GM23338 (cell line): ENCODE data around the gene MYO1G. TPM values are rescaled to one million over a fixed set of nuclear protein-coding genes. Genes with fewer than 3 reads are reported as not detected.

ENCODE experiments used
- ATAC-seq: fragments of 200-7000 bp; cut with Tn5 transposase; 3 replicates; pipeline ENCODE4 v1.9.1; 2020
- DNase-seq: peaks from one replicate; pipeline ENCODE4 v3.0.0-alpha.2; 2015; ENCODE audit warnings: low spot score
- H2AFZ ChIP-seq: fragments of 200-600 bp; sonication (generic); 2 replicates; pipeline ENCODE4 v1.8.0; 2016; ENCODE audit warnings: antibody characterized with exemption, mild to moderate bottlenecking, moderate library complexity
- H3F3A ChIP-seq: fragments of 200-600 bp; sonication (generic); replicated peaks from 2 replicates; pipeline ENCODE4 v1.8.0; 2017; ENCODE audit warnings: antibody characterized with exemption, mixed run types, low read depth
- H3K27ac ChIP-seq: fragments of 200-600 bp; sonication (generic); 2 replicates; pipeline ENCODE4 v1.6.1; 2016; ENCODE audit warnings: low read depth
- H3K27me3 ChIP-seq: fragments of 200-600 bp; sonication (generic); 2 replicates; pipeline ENCODE4 v1.8.0; 2016; ENCODE audit warnings: mild to moderate bottlenecking, mixed run types, moderate library complexity; ENCODE audit not compliant: insufficient read depth
- H3K36me3 ChIP-seq: fragments of 200-600 bp; sonication (generic); 2 replicates; pipeline ENCODE4 v1.8.0; 2016; ENCODE audit warnings: mild to moderate bottlenecking; ENCODE audit not compliant: insufficient read depth
- H3K4me1 ChIP-seq: fragments of 200-600 bp; sonication (generic); 2 replicates; pipeline ENCODE4 v1.8.0; 2016; ENCODE audit warnings: mild to moderate bottlenecking, moderate library complexity; ENCODE audit not compliant: insufficient read depth
- H3K4me2 ChIP-seq: fragments of 200-600 bp; sonication (generic); 2 replicates; pipeline ENCODE4 v1.7.1; 2017; ENCODE audit warnings: mixed run types
- H3K4me3 ChIP-seq: fragments of 200-600 bp; sonication (generic); 2 replicates; pipeline ENCODE4 v1.6.1; 2016; ENCODE audit warnings: mixed run types
- H3K79me2 ChIP-seq: fragments of 200-600 bp; sonication (generic); replicated peaks from 2 replicates; pipeline ENCODE4 v1.8.0; 2017; ENCODE audit warnings: mild to moderate bottlenecking; ENCODE audit not compliant: insufficient read depth
- H3K9me2 ChIP-seq: fragments of 200-600 bp; sonication (generic); 2 replicates; pipeline ENCODE4 v1.8.0; 2017; ENCODE audit not compliant: insufficient read depth
- H4K20me1 ChIP-seq: fragments of 200-600 bp; sonication (generic); replicated peaks from 2 replicates; pipeline ENCODE4 v1.8.0; 2017; ENCODE audit warnings: mild to moderate bottlenecking; ENCODE audit not compliant: insufficient read depth
- H3K27ac Mint-ChIP-seq: 2 replicates; pipeline ENCODE4 v1.8.0; 2020; ENCODE audit warnings: inconsistent platforms, mild to moderate bottlenecking, moderate library complexity, mixed read lengths
- H3K27me3 Mint-ChIP-seq: 3 replicates; pipeline ENCODE4 v1.8.0; 2022; ENCODE audit warnings: low read depth, mild to moderate bottlenecking, moderate library complexity, mixed read lengths, inconsistent platforms; ENCODE audit not compliant: insufficient read depth, poor library complexity
- H3K36me3 Mint-ChIP-seq: 3 replicates; pipeline ENCODE4 v1.8.0; 2021; ENCODE audit warnings: low read depth, mild to moderate bottlenecking, inconsistent platforms, moderate library complexity, mixed read lengths
- H3K4me1 Mint-ChIP-seq: 3 replicates; pipeline ENCODE4 v1.8.0; 2020; ENCODE audit warnings: mild to moderate bottlenecking, inconsistent platforms, mixed read lengths
- H3K4me3 Mint-ChIP-seq: 3 replicates; pipeline ENCODE4 v1.8.0; 2021; ENCODE audit warnings: moderate library complexity, mild to moderate bottlenecking, inconsistent platforms, mixed read lengths
- H3K9me3 Mint-ChIP-seq: 3 replicates; pipeline ENCODE4 v1.8.0; 2020; ENCODE audit warnings: moderate library complexity, mild to moderate bottlenecking, inconsistent platforms, mixed read lengths
- EZH2phosphoT487 ChIP-seq: fragments of 200-600 bp; sonication (generic); IDR thresholded peaks from one replicate; pipeline ENCODE4 v1.8.1; 2018; ENCODE audit warnings: antibody characterized with exemption; ENCODE audit not compliant: unreplicated experiment
- NANOG ChIP-seq: IDR thresholded peaks from 2 replicates; pipeline ENCODE4 v1.6.1; 2016; ENCODE audit warnings: antibody characterized with exemption, borderline replicate concordance
- ZNF114 ChIP-seq: fragments of 250-450 bp; sonication (Bioruptor Pico); IDR thresholded peaks from 2 replicates; pipeline ENCODE4 v1.5.0; 2020; ENCODE audit warnings: mild to moderate bottlenecking, moderate library complexity
- ZNF331 ChIP-seq: fragments of 250-450 bp; sonication (Bioruptor Pico); IDR thresholded peaks from 2 replicates; pipeline ENCODE4 v1.5.0; 2020; ENCODE audit warnings: low read depth, mild to moderate bottlenecking, moderate library complexity
- ZNF462 ChIP-seq: fragments of 250-450 bp; sonication (Bioruptor Pico); IDR thresholded peaks from 2 replicates; pipeline ENCODE4 v1.5.0; 2020; ENCODE audit warnings: mild to moderate bottlenecking, moderate library complexity
- polyA plus RNA-seq: library from polyadenylated mRNA; unstranded; fragments of >200 nt; fragmentation: Nextera tagmentation; extraction: Ambion mirVana; gene quantifications from 2 replicates; pipeline ENCODE4 v1.2.1, GENCODE V29; 2016
- total RNA-seq: library from RNA; depleted of rRNA; stranded (reverse); fragments of >200 nt; shearing (Covaris generic); gene quantifications from 2 replicates; pipeline ENCODE4 v1.2.3, GENCODE V29; 2014
- TF ChIP-seq, protein P1 (sequence below), 2 experiments: fragments of 200-600 bp in 1 of 2; sonication (generic) in 1 of 2; conservative IDR thresholded peaks; 2 replicates each; pipeline versions ENCODE4 v1.5.1 to v1.6.1; 2016 to 2017; ENCODE audit warnings: antibody characterized with exemption in 2 of 2, low read depth in 2 of 2, mild to moderate bottlenecking in 2 of 2, moderate library complexity in 1 of 2

Gene MYO1G
- total and polyA plus RNA-seq, 2 experiments from 2014 or later = 0.10 to 0.11 TPM

- no peak for TF ChIP-seq ZNF331 (CRISPR knock-in tag)
- no peak for TF ChIP-seq EZH2phosphoT487
- TF ChIP-seq, protein P1, sequence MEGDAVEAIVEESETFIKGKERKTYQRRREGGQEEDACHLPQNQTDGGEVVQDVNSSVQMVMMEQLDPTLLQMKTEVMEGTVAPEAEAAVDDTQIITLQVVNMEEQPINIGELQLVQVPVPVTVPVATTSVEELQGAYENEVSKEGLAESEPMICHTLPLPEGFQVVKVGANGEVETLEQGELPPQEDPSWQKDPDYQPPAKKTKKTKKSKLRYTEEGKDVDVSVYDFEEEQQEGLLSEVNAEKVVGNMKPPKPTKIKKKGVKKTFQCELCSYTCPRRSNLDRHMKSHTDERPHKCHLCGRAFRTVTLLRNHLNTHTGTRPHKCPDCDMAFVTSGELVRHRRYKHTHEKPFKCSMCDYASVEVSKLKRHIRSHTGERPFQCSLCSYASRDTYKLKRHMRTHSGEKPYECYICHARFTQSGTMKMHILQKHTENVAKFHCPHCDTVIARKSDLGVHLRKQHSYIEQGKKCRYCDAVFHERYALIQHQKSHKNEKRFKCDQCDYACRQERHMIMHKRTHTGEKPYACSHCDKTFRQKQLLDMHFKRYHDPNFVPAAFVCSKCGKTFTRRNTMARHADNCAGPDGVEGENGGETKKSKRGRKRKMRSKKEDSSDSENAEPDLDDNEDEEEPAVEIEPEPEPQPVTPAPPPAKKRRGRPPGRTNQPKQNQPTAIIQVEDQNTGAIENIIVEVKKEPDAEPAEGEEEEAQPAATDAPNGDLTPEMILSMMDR (conservative IDR thresholded peaks at IDR 0.05; ENCODE audit: low read depth in 2 of 2) = no peak
Observed at GRCh38 chr7:44969701-44970522, 8.9 kb downstream of the MYO1G start (continued).

DNA sequence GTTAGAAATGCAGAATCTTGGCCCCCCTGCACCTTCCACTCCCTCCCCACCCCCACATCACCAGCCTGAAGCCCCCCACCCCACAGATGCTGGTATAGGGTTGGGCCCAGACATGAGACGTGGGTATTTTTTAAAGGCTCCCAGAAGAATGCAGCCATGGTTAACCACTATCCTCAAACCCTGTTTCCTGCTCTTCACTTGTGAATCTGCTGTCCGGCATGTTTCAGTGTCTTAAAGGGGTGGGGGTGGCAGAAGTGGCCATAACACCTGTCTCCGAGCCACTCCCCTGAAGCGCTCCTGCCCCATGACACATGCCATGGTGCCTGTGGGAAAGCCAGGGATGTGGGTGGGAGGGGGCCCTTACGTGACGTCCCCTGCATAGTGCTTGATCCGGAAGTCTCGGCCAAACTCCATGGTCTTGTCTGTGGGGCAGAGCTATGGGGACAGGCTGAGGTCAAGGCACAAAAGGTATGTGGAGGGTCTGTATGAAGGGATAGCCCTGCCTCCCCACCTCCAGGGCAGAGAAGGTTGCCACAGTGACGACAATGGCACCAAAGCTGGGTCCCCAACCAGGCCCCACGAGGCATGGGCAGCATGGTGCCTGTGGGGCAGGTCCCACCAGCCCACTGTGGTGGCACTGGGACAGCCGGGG is 9.6 kb downstream of the MYO1G start:
- TF ChIP-seq NANOG (no peak), ZNF114 (CRISPR knock-in tag) (no peak), ZNF462 (CRISPR knock-in tag) (no peak)
- Histone ChIP-seq H3K36me3 (no peaks in the 10 kb centered on the region), H2AFZ (no peak overlapping the region), H3K4me3 (no peak overlapping the region), H3K9me2 (no peaks in the 10 kb centered on the region), H3K27ac (no peak overlapping the region), H3K79me2 (no peaks in the 10 kb centered on the region), H4K20me1 (no peaks in the 10 kb centered on the region), H3K4me2 (no peak overlapping the region), H3F3A (0 out of 2 replicates have a peak, but pooled peaks cover 4% of the 10 kb centered on the region), H3K4me1 (no peaks in the 10 kb centered on the region), H3K27me3 (no peaks in the 10 kb centered on the region)
- no peak overlapping the region for H3K27ac Mint-ChIP-seq
- no peak overlapping the region for H3K4me3 Mint-ChIP-seq
- H3K27me3 Mint-ChIP-seq = peaks cover 8% of the 10 kb centered on the region
- no peaks in the 10 kb centered on the region for H3K4me1 Mint-ChIP-seq
- no peaks in the 10 kb centered on the region for H3K9me3 Mint-ChIP-seq
- ATAC-seq (no peak), DNase-seq (no peak)
- H3K36me3 Mint-ChIP-seq = no peaks in the 10 kb centered on the region
